A549 (cell line): ENCODE measurements around the gene APBB2.
"Not testable (repeated sequence)": the region's sequence is repeated elsewhere in the genome, so short reads cannot be mapped to it uniquely, and the experiment has no call there.

Experiments
- BHLHE40 ChIP-seq: IDR thresholded peaks from 2 replicates; pipeline ENCODE4 v1.6.1; 2012; ENCODE audit warnings: low read depth, low read length, inconsistent platforms
- CEBPB ChIP-seq, 2 experiments: fragments of >200 bp in 1 of 2; sonication (Bioruptor Twin) in 1 of 2; formaldehyde crosslinking in 1 of 2; IDR thresholded peaks; 2 replicates each; pipeline ENCODE4 v1.6.1; 2012 to 2016
- CTCF ChIP-seq: fragments of >200 bp; sonication (Bioruptor Twin); formaldehyde crosslinking; IDR thresholded peaks from 3 replicates; pipeline ENCODE4 v1.5.1; 2016
- EHMT2 ChIP-seq: fragments of 200-600 bp; sonication (generic); IDR thresholded peaks from 2 replicates; pipeline ENCODE4 v1.6.1; 2016; ENCODE audit warnings: antibody characterized with exemption, low read depth, mild to moderate bottlenecking, moderate library complexity
- KDM5A ChIP-seq: fragments of 200-600 bp; sonication (generic); IDR thresholded peaks from 2 replicates; pipeline ENCODE4 v1.6.1; 2016; ENCODE audit warnings: antibody characterized with exemption, mild to moderate bottlenecking
- MAFK ChIP-seq: fragments of 450-650 bp; IDR thresholded peaks from 2 replicates; pipeline ENCODE4 v1.6.1; 2014; ENCODE audit not compliant: partially characterized antibody
- MAX ChIP-seq: IDR thresholded peaks from 2 replicates; pipeline ENCODE4 v1.6.1; 2012
- NR3C1 ChIP-seq: fragments of >200 bp; sonication (Bioruptor Twin); formaldehyde crosslinking; IDR thresholded peaks from 3 replicates; pipeline ENCODE4 v1.6.1; 2017
- POLR2A ChIP-seq: IDR thresholded peaks from 2 replicates; pipeline ENCODE4 v1.6.1; 2012; ENCODE audit warnings: mild to moderate bottlenecking, low read length
- RARB ChIP-seq: fragments of 250-450 bp; sonication (Bioruptor Pico); IDR thresholded peaks from 2 replicates; pipeline ENCODE4 v1.8.0; 2021; ENCODE audit warnings: mild to moderate bottlenecking, moderate library complexity
- USF2 ChIP-seq: fragments of 450-650 bp; IDR thresholded peaks from 2 replicates; pipeline ENCODE4 v1.6.1; 2014; ENCODE audit warnings: antibody characterized with exemption

- TF ChIP-seq CTCF; CEBPB (IDR thresholded peaks at IDR 0.05); POLR2A; EHMT2; KDM5A; RARB (CRISPR knock-in tag); USF2; BHLHE40; MAX; NR3C1; MAFK: not testable (repeated sequence)
Measured at GRCh38 chr4:40919976-40920375, 294.4 kb downstream of the APBB2 start.
